Measurements from ENCODE around the gene TRMT10C. TPM values are rescaled to one million over a fixed set of nuclear protein-coding genes. Genes with fewer than 3 reads are reported as not detected.
A peak's percentile ranks its signal among the peaks of the same experiment; 100 is the strongest.

TRMT10C gene
- total RNA-seq, 1 donor from 2014 or later, result 14.7 TPM

DNA sequence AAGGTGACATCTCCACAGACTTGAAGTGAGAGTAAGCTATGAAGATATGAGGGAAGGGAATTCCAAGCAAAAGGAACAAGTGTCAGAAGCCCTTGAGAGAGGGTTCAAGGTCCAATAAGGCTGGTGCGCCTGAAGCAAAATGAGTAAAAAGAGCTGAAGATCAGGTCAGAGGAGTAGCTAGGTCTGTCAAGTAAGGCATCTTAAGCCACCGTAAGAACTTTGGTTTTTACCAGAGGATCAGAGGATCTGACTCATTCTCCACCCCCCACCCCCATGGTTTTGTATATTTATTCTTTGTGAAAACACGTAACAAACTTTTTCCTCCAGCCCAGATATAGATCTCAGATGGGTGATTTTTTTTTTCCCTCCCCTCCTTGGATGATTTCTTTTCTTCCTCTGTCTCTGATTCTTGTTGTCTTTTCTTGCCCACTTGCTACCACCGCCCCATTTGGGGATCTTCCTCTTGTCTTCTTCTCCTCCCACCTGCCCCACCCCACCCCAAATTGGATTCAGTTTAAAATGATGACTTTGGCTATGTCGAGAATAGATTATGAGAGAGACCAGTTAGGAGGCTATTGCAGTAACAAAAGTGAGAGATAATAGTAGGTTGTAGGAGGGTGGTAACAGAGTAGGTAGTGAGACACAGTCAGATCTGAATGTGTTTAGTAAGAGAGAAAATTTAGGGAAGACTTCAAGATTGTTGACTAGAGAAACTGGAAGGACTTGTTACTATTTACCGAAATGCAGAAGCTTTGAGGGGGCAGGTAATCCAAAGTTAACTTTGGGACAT is 6.1 kb downstream of the TRMT10C start:
- H3K4me1 ChIP-seq, result peaks cover 11% of the 10 kb centered on the region
- H3K27me3 ChIP-seq, result no peaks in the 10 kb centered on the region
- no peaks in the 10 kb centered on the region for H3K36me3 ChIP-seq
- H3K4me3 ChIP-seq, result no peak overlapping the region
- no peak for DNase-seq (ENCODE audit: extremely low spot score in 2 of 2)
- no peaks in the 10 kb centered on the region for H3K9me3 ChIP-seq
- intact Hi-C loops (cut with DNase I), result no loop called here
- H3K27ac ChIP-seq, result no peak overlapping the region
- TF ChIP-seq CTCF (IDR thresholded peaks at IDR 0.05), result no peak

DNA sequence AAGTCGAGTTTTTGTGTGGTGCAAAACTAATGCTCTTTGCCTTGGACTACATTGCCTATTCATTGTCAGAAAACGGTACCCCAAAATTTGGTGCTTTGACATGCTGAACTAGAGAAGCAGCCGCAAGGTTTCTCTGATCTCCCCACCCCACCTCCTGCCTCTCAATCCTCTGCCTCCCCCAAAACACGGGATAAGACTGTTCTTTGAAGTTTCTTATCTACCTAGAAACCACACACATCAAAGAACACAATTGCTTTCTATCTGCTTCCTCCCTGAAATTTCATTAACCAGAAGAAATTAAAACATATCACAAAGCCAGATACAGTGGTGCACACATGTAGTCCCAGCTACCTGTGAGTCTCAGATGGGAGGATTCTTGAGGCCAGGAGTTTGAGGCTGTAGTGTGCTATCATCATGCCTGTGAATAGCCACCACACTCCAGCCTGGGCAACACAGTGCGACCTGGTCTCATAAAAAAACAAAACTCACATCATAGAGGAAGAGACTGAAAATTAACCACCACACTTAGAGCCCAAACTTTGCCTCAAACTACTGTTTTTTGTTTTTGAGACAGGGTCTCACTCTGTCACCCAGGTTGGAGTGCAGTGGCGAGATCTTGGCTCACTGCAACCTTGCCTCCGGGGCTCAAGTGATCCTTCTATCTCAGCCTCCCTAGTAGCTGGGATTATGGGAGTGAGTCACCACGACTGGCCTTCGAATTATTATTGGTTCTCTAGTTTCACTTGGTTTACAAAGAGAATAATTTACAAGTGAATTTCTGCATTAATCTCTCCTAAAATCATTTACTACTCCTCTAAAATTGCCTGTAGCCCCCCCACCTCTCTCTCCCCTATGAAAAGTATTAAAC is 9.6 kb downstream of the TRMT10C start:
- Histone ChIP-seq H3K36me3 (no peaks in the 10 kb centered on the region), H3K4me3 (no peak overlapping the region), H3K9me3 (no peaks in the 10 kb centered on the region), H3K4me1 (peaks cover 15% of the 10 kb centered on the region), H3K27ac (no peak overlapping the region), H3K27me3 (no peaks in the 10 kb centered on the region)
- no peak for DNase-seq (ENCODE audit: extremely low spot score in 2 of 2)
- intact Hi-C loops (cut with DNase I), result loop anchor here (5.0 to 10.0 kb wide), 2 partner anchors 56 to 106 kb away; partner anchors contain the start of genes SENP7 and ZBTB11
- TF ChIP-seq POLR2AphosphoS5 (IDR thresholded peaks at IDR 0.05; ENCODE audit: insufficient read depth in 1 of 2, low read depth in 1 of 2), result no peak
- TF ChIP-seq CTCF (IDR thresholded peaks at IDR 0.05), result no peak
- TF ChIP-seq POLR2A (IDR thresholded peaks at IDR 0.05), result no peak

DNA sequence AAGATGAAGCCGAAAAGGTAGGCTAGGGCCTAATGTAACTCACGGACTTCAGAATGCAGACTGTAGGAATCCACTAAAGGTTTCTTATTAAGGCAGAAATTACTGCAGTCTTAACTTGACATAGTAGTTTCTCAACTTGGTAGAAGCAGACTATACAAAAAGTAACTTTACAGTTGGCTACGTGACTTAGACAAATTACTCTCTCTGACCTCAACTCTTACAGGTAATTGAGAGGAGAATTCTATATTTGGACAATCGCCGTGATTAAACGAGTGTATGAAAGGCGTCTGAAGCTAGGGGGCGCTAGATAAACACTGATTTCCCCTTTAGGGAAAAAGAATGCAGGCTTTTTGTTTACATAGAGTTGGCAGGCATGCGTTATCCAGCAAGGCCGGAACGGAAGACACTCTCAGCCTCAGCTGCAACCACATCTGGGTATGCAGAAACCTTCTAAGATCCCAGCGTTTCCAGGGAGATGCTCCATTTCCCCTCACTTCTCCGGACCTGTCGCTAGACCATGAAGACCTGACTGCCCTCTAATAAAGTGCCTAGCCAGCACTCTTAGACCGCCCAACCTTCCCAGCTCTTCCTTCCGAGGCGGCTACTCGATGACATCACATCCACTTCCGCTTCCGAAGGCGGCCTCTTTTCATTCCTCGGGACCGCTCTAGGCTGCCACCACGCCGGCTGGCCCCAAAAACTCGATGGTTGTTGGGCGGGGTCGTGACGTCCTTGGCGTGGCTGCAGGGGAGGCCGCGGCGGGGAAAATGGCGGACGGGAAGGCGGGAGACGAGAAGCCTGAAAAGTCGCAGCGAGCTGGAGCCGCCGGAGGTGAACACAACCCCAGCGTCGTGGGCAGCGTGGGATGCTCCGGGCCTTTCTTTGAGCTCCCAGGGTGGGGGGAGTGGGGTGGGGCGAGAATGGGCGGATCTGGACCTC is 12.1 kb downstream of the TRMT10C start, which contains the start of gene PCNP:
Gene PCNP, plus strand, starts transcription at position 732 of the 939 bp plus-strand sequence. Its CDS starts 36 bp downstream, at position 768.
- H3K27me3 ChIP-seq, result no peaks in the 10 kb centered on the region
- DNase-seq (ENCODE audit: extremely low spot score in 2 of 2), result peak; percentile 98 to 99
- TF ChIP-seq POLR2AphosphoS5 (IDR thresholded peaks at IDR 0.05; ENCODE audit: insufficient read depth in 1 of 2, low read depth in 1 of 2), result peak; percentile 95 to 96
- peak; percentile 78 to 92 (median 91) for TF ChIP-seq CTCF (IDR thresholded peaks at IDR 0.05)
- TF ChIP-seq POLR2A (IDR thresholded peaks at IDR 0.05), result peak in 1 of 2 donors; percentile 52
- H3K9me3 ChIP-seq, result no peaks in the 10 kb centered on the region
- peaks cover 37% of the 10 kb centered on the region for H3K4me1 ChIP-seq
- H3K27ac ChIP-seq, result peak within 1 kb of the TSS; percentile 98
- H3K4me3 ChIP-seq, result peak within 1 kb of the TSS; percentile 68 to 95
- peaks cover 0 to 5% of the 10 kb centered on the region in 2 donors for H3K36me3 ChIP-seq
- intact Hi-C loops (cut with DNase I), result loop anchor here (5.0 to 10.0 kb wide), 2 partner anchors 59 to 104 kb away; partner anchors contain the start of genes SENP7 and ZBTB11

DNA sequence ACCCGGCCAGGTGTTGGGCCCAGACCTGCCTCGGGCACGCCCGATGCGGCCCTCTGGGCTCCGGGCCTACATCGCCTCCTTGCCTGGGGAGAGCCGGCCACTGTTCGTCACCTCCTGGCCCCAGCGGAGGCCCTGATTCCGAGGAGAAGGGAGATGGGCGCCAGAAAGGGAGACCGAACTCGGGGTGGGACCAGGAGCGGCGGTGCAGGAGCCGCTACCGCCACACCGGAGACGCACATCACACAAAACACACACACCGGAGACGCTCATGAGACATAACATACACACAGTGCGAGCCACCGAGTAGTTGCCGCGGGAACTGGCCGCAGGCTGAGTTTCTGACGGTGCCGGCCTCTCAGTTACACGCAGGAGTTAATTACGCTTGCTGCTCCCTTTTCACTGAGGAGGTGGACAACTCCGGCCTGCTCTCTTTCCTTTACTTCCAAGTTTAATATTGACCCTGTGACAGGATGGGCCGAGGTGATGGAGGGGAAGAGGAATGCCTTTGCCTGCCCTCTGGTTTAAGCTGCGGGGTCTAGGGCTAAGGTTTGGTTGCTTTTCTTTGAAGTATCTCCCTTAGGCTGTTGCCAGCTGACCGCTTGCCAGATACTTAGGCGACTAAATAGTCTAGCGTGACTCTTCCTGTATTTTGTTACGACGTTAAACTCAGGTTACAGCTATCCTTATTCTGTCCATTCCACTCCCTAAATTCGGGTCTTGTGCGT is 12.9 kb downstream of the TRMT10C start:
- Histone ChIP-seq H3K27me3 (no peaks in the 10 kb centered on the region), H3K4me1 (peaks cover 46% of the 10 kb centered on the region), H3K36me3 (peaks cover 0 to 5% of the 10 kb centered on the region in 2 donors), H3K27ac (peak overlapping the region; percentile 98), H3K9me3 (no peaks in the 10 kb centered on the region), H3K4me3 (peak overlapping the region; percentile 68 to 95)
- DNase-seq (ENCODE audit: extremely low spot score in 2 of 2), result peak in 1 of 2 donors; percentile 91
- intact Hi-C loops (cut with DNase I), result loop anchor here (5.0 to 10.0 kb wide), 2 partner anchors 60 to 103 kb away; partner anchors contain the start of genes SENP7 and ZBTB11
- TF ChIP-seq CTCF (IDR thresholded peaks at IDR 0.05), result no peak
- no peak for TF ChIP-seq POLR2A (IDR thresholded peaks at IDR 0.05)
- TF ChIP-seq POLR2AphosphoS5 (IDR thresholded peaks at IDR 0.05; ENCODE audit: insufficient read depth in 1 of 2, low read depth in 1 of 2), result peak in 1 of 2 donors; percentile 7

All from vagina (tissue), 2 donors.